GM11168 (cell line): ENCODE measurements around the gene ACP2.

ENCODE experiments used
- in situ Hi-C: fragments of 300-500 bp; cut with MboI; formaldehyde crosslinking; loops from one replicate; pipeline ENCODE4 v1.12.0; 2022; ENCODE audit warnings: low sequenced_read_pairs; ENCODE audit not compliant: unreplicated experiment

The ACP2 gene

DNA sequence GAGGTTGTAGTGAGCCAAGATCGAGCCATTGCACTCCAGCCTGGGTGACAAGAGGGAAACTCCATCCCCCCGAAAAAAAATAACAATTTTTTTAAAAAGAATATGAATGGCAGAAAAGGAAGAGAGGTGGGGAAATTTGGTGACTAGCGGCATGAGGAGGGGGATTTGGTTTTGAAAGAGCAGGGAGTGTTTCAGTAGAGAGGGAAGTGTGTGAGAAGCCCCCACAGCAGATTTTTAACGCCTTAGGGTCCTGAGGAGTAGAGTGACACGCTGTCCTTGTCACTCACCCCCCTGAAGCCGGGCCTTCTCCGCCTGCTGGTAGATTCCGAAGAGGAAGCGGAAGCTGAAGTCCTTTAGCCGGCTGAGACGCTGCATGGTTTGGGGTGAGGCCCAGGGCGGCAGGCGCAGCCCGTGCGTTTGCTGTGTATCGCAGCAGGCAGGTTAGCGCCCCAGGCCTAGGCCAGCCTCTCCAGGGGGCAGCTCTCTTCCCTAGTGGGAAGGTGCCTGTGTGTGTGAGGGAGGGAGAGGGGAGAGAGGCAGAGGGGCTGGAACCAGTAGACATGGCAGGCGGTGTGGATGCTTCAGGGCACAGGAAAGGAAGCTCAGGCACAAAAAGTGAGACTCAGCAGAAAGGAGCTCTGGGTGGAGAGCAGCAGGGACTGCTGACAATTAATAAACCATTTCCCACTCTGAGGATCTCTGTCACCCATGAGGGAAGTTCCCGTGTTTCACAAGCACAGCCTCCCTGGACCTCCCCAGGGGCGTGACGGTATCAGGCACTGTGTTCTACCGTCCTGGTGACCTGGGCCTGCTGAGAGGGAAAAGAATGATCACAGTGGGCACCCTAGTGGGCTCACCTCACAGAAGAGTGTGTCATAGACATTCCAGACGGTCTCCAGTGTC, 3.9 kb downstream of the ACP2 start:
- in situ Hi-C loops = no loop called here

DNA sequence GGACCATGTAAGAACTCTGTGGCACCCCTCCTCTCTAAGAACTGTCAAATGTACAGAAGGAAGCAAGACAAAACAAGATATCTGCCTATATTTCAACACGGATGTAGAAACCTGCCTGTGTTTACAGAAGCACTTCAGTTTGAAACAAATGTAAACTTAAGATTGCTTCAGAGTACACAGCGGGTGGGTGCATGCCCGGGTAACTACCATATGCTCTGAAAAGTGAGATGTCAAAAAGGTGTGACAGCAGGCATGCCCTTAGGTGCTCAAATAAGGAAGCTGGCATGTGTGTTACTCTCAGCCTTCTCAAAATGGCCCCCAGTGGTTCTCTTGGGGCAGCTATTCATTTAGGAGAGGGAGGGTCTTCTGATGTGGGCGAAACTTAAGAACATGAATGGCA, 5.2 kb downstream of the ACP2 start:
- in situ Hi-C loops = no loop called here

DNA sequence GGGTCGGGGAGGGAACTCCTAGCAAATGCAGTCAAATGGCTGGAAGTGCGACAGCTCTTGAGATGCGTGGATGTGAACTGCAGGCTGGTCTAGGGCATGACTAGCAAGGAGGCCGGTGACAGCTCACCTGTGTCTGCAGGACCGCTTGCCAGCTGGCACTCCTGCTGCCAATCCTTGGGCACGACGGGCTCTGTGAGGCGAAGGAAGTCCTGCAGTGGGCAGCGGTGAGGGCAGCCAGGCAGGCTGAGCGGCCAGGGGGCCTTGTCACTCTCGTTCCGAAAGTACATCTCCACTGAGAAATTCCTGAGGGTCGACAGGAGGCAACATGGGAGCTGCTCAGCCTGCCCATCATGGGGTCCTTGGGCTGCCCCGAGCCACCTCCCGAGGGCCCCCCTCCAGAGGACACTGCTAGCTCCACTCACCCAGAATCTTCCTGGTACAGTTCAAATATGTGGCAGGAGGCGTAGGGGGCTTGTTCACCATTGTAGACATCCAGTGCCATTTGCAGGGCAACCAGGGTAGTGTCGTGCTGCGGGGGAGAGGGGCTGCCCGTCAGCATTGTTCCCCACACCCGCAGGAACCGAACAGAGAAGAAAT, 5.9 kb downstream of the ACP2 start:
- in situ Hi-C loops = no loop called here

DNA sequence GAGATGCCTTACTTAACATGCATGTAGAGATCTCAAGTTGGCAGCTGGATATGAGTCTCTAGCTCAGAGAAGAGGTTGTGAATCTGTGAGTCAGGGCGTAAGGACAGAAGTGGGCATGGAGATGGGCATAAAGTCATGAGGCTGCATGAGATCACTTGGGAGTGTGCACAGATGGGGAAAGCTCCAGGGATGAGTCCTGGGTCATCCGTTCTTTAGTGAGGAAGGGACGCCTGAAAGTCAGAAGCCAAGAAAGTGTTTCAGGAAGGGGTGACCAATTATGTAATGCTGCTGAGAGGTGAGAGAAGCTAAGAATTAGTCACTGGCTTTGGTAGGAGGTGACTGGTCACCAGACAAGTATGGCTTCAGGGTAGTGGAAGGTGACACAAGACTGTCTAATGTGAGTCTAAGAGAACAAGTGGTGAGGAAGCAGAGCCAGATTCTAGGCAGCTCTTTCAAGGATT, 6.7 kb downstream of the ACP2 start:
- in situ Hi-C loops = no loop called here

DNA sequence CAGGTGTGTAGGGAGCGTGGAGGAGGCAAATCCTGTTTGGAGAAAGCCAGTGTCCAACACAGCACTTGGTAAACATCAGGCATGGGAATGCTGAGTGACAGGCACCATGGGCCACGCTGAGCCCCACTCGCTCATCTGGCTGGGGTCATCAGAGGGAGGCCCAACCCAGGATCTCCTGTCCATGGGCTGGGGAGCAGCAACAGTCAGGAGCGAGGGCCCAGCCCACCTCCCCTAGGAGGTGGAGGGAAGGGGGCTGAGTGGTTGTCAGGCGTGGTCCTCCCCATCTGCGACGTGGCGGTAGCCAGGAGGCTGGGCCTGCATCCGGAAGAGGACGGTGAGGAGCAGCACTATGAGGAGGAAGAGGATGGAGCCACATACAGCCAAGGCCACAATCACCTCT, 8.8 kb downstream of the ACP2 start:
- in situ Hi-C loops = no loop called here

DNA sequence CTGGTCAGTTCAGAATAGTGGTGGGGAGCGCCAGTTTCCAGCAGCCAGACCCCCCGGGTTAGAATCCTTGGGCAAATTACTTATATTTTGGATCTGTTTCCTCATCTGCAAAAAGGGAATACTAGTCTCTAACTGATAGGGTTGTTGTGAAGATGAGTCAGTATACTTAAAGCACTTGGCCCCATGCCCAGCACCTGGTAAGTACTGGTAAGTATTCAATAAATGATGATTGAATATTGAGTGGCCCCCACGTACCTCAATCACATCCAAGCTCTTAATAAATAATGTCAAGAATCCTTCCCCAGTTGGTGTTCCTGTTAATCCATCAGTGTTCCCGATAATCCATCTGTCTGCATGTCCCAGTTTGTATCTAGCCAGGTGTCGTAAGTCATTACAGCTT, 12.1 kb downstream of the ACP2 start:
- in situ Hi-C loops = no loop called here

DNA sequence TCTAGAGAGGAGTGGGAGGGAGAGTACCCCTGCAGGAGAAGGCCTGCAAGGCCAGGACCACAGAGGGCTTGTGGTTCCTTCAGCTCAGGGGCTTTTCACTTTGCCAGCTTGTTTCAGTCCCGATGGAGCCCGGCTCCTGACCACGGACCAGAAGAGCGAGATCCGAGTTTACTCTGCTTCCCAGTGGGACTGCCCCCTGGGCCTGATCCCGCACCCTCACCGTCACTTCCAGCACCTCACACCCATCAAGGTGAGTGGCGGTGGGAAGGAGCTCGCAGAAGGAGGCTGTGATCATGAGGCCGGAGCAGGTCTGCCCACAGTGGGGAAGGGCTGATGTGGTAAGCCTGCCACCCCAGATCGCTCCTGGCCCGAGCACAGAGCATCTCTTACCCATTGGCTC, 13.5 kb downstream of the ACP2 start:
- in situ Hi-C loops = no loop called here

DNA sequence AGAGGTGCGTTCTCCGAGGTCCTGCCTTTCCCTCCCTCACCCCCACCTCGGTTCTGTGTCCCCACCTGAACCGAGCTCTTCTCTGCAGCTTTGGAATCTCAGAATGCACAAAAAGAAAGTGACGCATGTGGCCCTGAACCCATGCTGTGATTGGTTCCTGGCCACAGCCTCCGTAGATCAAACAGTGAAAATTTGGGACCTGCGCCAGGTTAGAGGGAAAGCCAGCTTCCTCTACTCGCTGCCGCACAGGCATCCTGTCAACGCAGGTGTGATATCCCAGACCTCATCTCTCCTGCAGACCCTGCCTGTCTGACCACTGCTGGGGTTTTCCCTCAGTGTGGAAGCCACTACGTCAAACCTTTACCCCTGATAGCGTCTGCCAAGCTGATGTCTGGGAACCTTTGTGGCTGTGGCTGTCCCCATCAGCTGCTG, 13.9 kb downstream of the ACP2 start:
- in situ Hi-C loops = no loop called here

DNA sequence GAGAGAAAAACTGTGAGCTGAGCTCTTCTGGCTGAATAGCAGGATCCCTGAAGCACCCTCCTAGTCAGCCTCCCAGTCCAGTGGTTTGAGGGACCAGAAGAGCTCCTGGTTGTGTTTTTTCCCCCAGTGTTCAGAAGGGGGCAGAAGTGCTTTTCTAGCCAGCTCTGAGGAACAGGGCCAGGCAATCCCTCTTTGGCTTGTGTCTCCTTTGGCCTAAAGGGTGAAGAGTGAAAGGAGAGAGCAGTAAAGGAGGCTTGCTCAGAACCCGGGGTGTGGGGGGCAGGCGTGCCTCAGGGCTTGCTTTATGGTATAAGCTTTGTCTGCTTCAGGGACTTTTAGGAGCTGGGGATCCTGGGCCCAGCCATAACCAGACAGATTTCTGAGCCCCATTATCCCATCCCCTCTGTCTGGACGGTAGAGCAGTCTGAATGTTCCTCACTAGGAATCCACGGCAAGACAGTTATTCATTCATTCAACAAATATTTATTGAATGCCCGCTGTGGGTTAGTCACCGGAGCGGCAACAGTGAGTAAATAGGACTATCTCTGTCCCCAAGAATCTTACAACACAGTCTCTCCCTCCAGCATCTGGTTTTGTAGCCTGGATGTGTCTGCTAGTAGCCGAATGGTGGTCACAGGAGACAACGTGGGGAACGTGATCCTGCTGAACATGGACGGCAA, 14.5 kb downstream of the ACP2 start:
- in situ Hi-C loops = no loop called here

DNA sequence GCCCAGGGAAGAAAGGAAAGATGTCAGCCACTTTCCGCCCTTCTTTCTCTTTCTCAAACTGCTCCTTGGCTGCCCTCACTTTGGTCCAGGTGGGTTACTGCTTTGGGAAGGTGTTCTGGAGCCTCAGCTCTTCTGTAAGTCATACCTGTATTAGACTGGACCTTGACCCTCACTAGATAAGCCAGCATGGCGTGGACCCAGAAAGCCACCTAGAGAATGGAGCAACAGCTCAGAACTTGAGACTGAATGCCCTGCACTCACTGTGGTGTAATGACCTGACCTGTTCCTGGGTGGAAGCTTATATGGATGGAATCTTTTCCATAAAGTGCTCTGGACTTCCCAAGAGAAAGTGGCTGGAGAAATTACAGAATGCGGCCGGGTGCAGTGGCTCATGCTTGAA, 15.6 kb downstream of the ACP2 start:
- in situ Hi-C loops = no loop called here

DNA sequence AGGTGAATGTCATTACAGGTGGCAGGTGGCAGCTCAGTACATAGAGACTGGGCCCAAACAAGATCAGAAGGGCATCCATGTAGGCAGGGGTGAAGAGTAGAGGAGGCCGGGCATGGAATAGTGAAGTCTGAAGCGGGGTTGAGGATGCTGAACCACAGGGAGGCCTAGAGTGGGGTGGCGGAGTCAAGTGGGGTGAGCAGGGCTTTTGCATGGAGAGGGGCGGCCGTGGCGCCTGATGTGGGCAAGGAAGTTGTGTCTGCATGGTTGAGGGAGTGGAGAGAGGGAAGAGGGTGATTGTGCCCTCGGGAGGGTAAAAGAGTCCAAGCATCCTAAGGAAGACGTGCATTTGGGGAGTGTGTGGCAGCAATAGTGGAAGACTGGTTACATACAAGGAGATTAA, 19.5 kb downstream of the ACP2 start:
- in situ Hi-C loops = no loop called here

DNA sequence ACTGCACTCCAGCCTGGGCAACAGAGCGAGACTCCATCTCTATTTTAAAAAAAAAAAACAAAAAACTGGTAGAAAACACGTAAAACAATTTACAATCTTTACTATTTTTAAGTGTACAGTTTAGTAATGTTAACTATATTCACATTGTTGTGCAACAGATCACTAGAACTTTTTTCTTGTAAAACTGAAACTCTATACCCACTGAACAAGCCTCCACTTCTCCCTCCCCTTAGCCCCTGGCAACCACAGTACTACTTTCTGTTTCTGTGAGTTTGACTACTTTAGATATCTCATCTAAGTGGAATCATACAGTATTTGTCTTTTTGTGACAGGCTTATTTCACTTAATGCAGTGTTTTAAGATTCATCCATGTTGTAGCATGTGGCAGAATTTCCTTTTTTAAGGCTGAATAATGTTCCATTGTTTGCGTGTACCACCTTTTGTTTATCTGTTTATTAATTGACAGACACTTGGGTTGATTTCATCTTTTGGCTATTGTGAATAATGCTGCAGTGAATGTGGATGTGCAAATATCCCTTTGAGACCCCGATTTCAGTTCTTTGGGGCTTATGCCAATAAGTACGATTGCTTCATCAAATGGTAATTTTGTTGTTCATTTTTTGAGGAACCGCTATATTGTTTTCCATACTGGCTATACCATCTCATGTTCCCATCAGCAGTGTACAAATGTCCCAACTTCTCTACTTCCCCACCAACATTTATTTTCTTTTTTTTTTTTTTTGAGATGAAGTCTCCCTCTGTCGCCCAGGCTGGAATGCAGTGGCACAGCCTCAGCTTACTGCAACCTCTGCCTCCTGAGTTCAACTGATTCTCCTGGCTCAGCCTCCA, 22.8 kb downstream of the ACP2 start:
- in situ Hi-C loops = no loop called here

DNA sequence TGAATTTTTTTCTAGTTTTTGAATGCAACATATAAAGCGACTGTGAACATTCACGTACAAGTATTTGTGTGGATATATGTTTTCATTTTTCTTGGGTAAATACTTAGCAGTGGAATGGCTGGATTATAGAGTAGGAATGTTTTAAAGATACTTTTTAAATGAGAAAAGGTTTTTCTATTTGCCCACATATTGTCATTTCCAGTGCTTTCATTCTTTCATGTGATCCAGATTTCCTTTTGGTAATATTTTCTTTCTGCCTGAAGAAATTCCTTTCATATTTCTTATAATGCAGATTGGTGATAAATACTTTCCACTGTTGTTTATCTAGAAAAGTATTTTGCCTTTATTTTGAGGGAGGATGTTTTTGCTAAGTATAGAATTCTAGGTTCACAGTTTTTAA, 25.9 kb downstream of the ACP2 start:
- in situ Hi-C loops = no loop called here

DNA sequence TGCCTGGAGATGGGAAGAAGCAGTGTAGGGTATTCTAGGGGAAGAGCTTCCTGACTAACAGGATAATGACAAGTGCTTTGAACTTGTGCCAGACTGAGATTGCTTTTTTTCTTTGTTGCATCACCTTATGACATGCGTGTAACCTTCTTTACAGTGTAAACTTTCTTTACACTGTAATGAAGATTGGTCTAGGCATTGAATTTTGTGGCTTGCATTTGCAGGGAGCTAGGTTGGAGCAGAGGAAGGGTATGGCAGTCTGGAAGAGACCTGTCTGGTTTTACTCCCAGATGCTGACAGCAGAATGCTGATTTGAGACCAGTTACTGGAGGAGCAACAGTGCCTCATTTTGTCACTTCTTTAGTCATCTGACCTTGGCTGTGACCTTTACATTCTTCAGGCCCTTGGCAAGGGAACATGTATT, 28.2 kb downstream of the ACP2 start:
- in situ Hi-C loops = no loop called here

DNA sequence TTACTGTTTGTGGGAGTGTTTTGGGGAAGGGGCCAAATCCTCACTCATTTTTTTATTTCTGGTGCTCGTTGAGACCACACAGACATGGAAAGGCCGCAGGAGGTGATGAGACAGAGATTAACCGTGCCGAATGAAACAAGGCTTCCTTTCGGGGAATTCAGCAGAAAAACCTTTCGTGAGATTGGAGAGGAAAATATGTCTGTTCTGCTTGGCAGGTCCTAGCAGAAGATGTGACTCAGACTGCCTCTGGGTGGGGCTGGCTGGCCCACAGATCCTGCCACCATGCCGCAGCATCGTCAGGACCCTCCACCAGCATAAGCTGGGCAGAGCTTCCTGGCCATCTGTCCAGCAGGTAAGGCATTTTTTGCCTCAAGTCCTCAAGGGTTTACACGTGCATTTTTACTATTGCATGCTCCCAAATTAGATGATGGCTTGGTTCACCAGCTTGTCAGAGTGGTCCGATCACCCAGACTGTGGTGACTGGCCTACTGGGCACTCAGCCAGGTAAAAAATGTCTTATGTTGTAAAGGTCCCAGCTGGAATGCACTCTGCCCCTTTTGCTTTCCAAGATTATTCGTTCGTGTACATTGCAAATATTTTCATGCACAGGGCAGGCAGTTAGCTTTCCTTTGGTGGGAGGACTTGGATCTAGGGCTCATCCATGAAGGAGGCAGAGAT, 32.4 kb downstream of the ACP2 start:
- in situ Hi-C loops = no loop called here

DNA sequence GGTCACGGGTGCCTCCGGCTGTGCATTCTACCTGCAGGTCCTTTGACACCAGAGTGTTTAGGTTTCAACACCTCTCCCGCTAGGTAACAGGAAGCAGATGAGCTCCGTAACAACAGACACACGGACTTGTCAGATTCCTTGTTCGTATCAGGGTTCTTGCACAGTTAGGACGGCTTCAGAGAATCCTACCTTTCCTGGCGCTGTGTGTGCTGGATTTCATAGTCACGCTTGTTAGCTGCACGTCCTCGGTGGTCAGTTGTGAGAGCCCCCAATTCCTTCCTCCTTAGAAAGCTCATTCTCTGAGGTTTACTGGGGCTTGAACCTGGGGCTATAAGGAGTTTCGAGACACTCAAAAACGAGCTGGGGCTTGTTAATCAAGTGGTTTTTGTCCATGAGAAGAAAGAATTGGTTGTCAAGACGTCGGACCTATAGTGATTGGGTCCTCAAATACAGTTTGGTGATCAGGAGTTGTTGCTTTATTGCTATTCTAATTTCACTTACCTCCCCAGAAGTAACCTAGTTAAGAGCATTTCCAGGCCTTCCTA, 33.2 kb downstream of the ACP2 start:
- in situ Hi-C loops = no loop called here

DNA sequence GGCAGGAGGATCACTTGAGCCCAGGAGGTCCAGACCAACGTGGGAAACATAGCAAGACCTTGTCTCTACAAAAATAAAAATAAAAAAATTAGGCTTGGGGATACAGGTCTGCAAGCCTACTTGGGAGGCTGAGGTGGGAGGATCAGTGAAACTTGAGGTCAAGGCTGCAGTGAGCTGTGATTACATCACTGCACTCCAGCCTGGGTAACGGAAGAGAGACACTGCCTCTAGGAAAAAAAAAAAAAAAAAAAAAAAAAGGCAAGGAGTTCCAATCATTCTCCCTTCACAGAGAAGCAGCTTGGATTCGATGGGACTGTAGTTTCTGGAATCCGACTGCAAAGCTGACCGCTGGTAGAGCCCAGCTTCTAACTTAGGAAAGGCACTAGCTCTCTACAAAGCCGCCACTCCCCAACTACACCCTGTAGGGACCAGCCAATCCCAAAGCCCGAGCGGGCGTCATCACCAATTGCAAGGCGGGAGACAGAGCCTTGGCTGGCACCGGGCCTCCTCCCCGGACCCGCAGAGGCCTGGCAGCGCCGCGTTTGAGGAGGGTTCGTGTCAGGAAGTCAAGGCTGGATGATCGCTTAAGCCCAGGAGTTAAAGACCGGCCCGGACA, 34.6 kb downstream of the ACP2 start:
- in situ Hi-C loops = no loop called here

DNA sequence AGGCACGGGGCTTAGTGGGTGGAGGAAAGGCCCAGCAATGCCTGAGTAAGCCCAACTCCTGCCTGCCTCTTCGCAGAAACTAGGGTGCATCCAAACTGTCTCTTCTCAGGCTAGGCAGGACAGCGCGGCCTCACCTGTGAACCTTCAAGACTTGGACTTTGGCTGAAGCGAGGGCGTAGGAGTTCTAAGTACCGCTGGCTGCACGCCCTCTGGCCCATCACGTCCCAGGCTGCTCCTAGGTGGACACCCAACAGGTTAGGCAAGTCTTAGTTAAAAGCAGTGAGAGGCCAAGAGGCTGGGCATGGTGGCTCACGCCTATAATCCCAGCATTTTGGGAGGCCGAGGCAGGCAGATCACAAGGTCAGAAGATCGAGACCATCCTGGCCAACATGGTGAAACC, 35.7 kb downstream of the ACP2 start:
- in situ Hi-C loops = no loop called here

DNA sequence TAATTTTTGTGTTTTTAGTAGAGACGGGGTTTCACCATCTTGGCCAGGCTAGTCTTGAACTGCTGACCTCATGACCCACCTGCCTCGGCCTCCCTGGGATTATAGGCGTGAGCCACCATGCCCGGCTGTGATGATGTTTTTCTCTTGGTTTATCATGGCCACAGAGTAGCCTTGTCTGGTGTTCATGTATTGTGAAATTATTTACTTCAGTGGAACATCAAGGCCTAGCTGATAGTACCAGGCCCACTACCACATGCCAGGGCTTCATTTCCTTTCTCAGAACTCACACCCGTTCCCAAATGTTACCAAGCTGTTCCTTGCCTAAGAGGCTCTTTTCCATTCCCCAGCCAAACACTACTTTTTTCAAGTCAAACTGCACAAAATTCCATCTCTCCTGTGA, 40.0 kb downstream of the ACP2 start:
- in situ Hi-C loops = no loop called here
